ENCODE measurements around the gene TREX2.

TREX2 gene

DNA sequence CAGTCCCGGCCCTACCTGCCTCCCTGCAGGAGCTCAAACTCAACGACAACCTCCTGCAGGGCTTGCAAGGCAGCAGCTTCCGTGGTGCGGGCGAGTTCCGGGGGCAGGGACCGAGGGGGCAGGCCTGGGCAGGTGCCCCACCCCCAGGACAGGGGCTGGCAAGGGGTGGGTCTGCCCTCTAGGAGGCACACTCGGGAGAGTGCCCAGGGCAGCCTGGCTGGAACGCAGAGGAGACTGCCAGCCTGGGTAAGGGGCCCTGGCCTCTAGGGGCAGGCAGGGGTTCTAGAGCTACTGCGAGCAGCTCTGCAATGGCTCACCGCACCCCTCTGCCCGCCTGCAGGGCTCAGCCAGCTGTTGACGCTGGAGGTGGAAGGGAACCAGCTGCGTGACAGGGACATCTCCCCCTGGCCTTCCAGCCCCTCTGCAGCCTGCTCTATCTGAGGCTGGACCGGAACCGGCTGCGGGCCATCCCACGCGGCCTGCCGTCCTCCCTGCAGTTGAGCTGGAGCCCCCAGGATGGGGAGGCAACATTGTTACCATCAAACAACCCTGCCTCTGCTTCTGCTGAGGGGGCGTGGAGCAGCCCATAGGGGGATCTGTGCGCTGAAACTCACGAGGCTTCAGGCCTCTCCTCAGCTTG is 36.6 kb upstream of the TREX2 start:
- Mint-ChIP-seq H3K4me1 (no peaks in the 10 kb centered on the region), H3K27ac (no peak overlapping the region), H3K27me3 (peaks cover 0 to 10% of the 10 kb centered on the region in 2 donors), H3K9me3 (no peaks in the 10 kb centered on the region), H3K4me3 (no peak overlapping the region), H3K36me3 (no peaks in the 10 kb centered on the region)
- DNase-seq (no peak), ATAC-seq (replicated peaks) (no peak)

DNA sequence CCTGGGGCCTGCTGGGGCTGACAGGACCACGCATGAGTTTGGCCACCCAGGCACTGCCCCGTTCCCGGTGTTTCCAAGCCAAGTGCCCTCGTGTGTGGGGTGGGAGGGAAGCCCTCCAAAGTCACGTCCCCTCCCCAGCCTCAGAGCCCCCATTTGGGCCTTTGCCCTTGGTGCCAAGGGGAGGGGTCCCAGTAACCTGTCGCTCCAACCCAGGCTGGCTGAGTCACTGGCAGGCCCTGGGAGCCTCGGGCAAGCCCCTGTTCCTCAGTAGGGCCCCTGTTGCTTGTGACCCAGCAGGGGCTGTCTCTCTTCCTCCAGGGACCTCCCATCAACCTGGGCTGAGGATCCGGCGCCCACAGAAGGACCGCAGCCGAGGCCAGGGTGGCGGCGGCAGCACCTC is 35.2 kb upstream of the TREX2 start:
- no peaks in the 10 kb centered on the region for H3K9me3 Mint-ChIP-seq
- H3K27ac Mint-ChIP-seq = no peak overlapping the region

GRCh38 chrX:153478746-153479145 is 32.9 kb upstream of the TREX2 start:
- no peaks in the 10 kb centered on the region for H3K36me3 Mint-ChIP-seq
- ATAC-seq (replicated peaks) = no peak

More for the DNA sequence above, 35.2 kb upstream of the TREX2 start:
- no peak for ATAC-seq (replicated peaks)
- H3K4me1 Mint-ChIP-seq = no peaks in the 10 kb centered on the region
- H3K36me3 Mint-ChIP-seq = no peaks in the 10 kb centered on the region
- no peak overlapping the region for H3K4me3 Mint-ChIP-seq
- DNase-seq = no peak
- peaks cover 2 to 10% of the 10 kb centered on the region in 2 donors for H3K27me3 Mint-ChIP-seq

DNA sequence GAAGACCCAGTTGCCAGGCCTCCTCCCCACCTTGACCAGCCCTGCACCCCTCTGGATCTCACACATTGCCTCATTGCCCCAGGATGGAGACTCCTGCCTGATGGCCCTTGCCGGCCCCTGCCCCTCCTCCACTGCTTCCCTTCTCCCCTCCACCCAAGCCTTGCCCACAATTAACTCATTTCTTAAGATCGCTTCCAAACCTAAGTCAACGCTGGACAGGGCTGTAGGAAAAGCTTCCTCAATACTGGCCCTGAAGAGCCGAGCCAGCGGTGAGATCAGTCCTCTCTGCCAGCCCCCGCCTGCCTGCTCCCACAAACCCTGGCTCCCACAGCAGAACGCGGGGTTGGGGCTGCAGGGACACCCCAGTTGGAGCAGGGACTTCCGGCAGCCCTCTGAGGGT is 32.0 kb upstream of the TREX2 start:
- ATAC-seq (replicated peaks) (no peak), DNase-seq (no peak)
- no peak overlapping the region for H3K4me3 Mint-ChIP-seq
- peaks cover 4 to 10% of the 10 kb centered on the region in 2 donors for H3K27me3 Mint-ChIP-seq
- no peaks in the 10 kb centered on the region for H3K36me3 Mint-ChIP-seq
- no peaks in the 10 kb centered on the region for H3K9me3 Mint-ChIP-seq
- peaks cover 0 to 4% of the 10 kb centered on the region in 2 donors for H3K4me1 Mint-ChIP-seq
- H3K27ac Mint-ChIP-seq = no peak overlapping the region

More at GRCh38 chrX:153478746-153479145, 32.9 kb upstream of the TREX2 start:
- H3K4me1 Mint-ChIP-seq = peaks cover 0 to 4% of the 10 kb centered on the region in 2 donors
- DNase-seq = no peak
- H3K4me3 Mint-ChIP-seq = no peak overlapping the region
- H3K9me3 Mint-ChIP-seq = no peaks in the 10 kb centered on the region
- H3K27me3 Mint-ChIP-seq = peaks cover 4 to 10% of the 10 kb centered on the region in 2 donors
- H3K27ac Mint-ChIP-seq = no peak overlapping the region

DNA sequence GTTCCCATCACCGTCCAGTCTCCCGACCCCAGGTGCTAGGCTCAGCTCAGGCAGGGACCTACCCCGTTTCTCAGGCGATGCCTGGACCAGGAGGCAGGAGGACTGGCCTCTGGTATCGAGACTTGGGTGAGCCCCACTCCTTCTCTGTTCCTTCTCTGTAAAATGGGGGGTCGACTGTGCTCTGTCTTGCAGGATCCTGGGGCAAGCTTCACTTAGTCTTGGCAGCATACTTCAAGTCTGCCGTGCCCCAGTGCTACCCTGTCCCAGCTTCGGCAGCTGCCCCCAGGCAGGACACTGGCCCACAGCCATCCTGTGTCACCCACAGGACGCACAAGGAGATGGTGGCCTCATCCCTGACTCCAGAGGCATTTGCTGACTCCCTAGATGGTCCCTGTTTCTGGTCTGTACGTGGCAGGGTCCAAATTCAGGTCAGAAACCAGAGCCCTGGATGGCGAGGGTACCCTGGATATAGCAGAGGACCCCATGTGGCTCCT is 31.6 kb upstream of the TREX2 start:
- no peak overlapping the region for H3K27ac Mint-ChIP-seq
- H3K27me3 Mint-ChIP-seq = peaks cover 4 to 10% of the 10 kb centered on the region in 2 donors
- ATAC-seq (replicated peaks) (no peak), DNase-seq (no peak)
- H3K4me1 Mint-ChIP-seq = peaks cover 0 to 4% of the 10 kb centered on the region in 2 donors
- no peak overlapping the region for H3K4me3 Mint-ChIP-seq
- H3K36me3 Mint-ChIP-seq = no peaks in the 10 kb centered on the region
- H3K9me3 Mint-ChIP-seq = no peaks in the 10 kb centered on the region

GRCh38 chrX:153476666-153477363 is 31.0 kb upstream of the TREX2 start:
- Mint-ChIP-seq H3K9me3 (no peaks in the 10 kb centered on the region), H3K36me3 (no peaks in the 10 kb centered on the region), H3K27ac (no peak overlapping the region), H3K4me1 (peaks cover 0 to 4% of the 10 kb centered on the region in 2 donors), H3K4me3 (no peak overlapping the region), H3K27me3 (peaks cover 4 to 10% of the 10 kb centered on the region in 2 donors)
- ATAC-seq (replicated peaks) (no peak), DNase-seq (no peak)

DNA sequence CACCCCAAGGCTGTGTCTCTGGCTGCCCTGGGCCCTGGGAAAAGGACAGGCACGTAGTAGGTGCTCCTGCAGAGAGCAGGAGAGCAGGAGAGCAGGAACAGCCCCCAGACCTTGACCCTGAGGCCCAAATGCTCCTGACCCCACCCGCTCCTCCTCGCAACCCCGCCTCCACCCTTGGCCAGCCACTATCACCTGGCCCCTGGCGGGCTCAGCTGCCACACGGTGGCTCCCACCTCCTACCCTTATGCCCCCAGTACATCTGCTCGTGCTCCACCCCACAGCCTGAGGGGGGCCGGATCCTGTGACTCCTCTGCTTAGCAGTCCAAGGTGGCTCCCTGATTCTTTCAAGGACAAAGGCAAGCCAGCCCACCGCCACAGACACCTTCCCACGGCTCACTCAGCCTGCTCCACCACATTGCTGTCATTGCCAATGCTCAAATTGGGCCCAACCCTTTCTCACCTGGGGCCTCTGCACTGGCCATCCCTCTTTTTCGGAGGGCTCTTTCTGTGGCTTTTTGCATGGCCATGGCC is 30.0 kb upstream of the TREX2 start:
- peak overlapping the region; percentile 47 for H3K27ac Mint-ChIP-seq
- peaks cover 0 to 4% of the 10 kb centered on the region in 2 donors for H3K4me1 Mint-ChIP-seq
- H3K4me3 Mint-ChIP-seq = peak overlapping the region in 1 of 2 donors; percentile 50
- DNase-seq (no peak), ATAC-seq (replicated peaks) (no peak)
- no peaks in the 10 kb centered on the region for H3K36me3 Mint-ChIP-seq
- no peaks in the 10 kb centered on the region for H3K9me3 Mint-ChIP-seq
- peaks cover 4 to 10% of the 10 kb centered on the region in 2 donors for H3K27me3 Mint-ChIP-seq

- no peaks in the 10 kb centered on the region for H3K9me3 Mint-ChIP-seq
- no peak overlapping the region for H3K27ac Mint-ChIP-seq
- no peak for ATAC-seq (replicated peaks)
- no peaks in the 10 kb centered on the region for H3K36me3 Mint-ChIP-seq
- H3K4me3 Mint-ChIP-seq = peak overlapping the region; percentile 43 to 44
- DNase-seq = no peak
- peaks cover 0 to 4% of the 10 kb centered on the region in 2 donors for H3K4me1 Mint-ChIP-seq
- peaks cover 4 to 10% of the 10 kb centered on the region in 2 donors for H3K27me3 Mint-ChIP-seq
Measured at GRCh38 chrX:153475271-153475670, 29.4 kb upstream of the TREX2 start.

DNA sequence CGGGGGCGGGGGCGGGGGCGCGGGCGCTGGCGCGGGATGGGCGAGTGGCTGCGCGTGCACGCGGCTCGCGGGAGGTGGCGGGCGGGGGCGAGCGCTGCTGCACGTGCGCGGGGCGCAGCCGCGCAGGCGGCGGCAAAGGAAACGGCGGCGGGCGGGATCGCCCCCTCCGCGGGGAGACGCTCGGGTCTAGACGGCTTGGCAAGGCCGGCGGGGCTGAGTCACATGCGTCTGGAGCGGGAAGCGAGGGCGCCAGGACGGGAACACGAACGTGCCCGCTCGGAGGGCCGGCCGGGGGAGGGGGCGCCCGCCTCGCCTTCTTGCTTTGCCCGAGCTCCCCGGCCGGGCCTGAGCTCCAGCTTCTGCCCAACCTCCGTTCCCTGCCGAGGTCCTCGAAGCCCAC is 28.9 kb upstream of the TREX2 start:
- no peak for ATAC-seq (replicated peaks)
- Mint-ChIP-seq H3K36me3 (no peaks in the 10 kb centered on the region), H3K27me3 (peaks cover 4 to 10% of the 10 kb centered on the region in 2 donors), H3K9me3 (no peaks in the 10 kb centered on the region), H3K4me3 (peak overlapping the region in 1 of 2 donors; percentile 43), H3K4me1 (peaks cover 0 to 4% of the 10 kb centered on the region in 2 donors), H3K27ac (no peak overlapping the region)
- DNase-seq = peak; percentile 8

GRCh38 chrX:153474266-153474665 is 28.4 kb upstream of the TREX2 start:
- peak overlapping the region; percentile 67 for H3K4me3 Mint-ChIP-seq
- no peaks in the 10 kb centered on the region for H3K36me3 Mint-ChIP-seq
- no peak overlapping the region for H3K27ac Mint-ChIP-seq
- DNase-seq = no peak
- no peak for ATAC-seq (replicated peaks)
- H3K4me1 Mint-ChIP-seq = peaks cover 0 to 4% of the 10 kb centered on the region in 2 donors
- no peaks in the 10 kb centered on the region for H3K9me3 Mint-ChIP-seq
- peaks cover 4 to 10% of the 10 kb centered on the region in 2 donors for H3K27me3 Mint-ChIP-seq

DNA sequence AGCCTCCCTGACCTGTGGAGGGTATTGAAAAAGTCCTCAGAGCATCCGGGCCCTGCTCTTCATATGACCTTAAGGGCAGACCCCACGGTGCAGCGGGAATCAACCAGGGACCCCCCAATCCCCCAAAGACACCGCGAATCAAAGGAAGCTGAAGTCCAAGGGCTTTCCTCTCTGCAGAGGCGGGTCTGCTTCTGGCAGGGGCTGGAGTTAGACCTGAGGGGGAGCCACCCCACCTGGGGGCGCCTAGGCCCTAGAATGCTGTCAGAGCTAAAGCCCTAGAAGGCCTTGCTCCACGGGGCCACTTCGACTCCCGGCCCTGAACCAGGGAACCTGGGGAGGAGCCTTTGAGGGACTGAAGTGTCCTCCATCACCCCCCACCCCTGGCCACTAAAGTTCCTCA is 27.3 kb upstream of the TREX2 start:
- DNase-seq (no peak), ATAC-seq (replicated peaks) (no peak)
- Mint-ChIP-seq H3K27me3 (peaks cover 4 to 6% of the 10 kb centered on the region in 2 donors), H3K4me3 (peak overlapping the region in 1 of 2 donors; percentile 2), H3K27ac (peak overlapping the region; percentile 39), H3K4me1 (peaks cover 0 to 8% of the 10 kb centered on the region in 2 donors), H3K9me3 (no peaks in the 10 kb centered on the region), H3K36me3 (no peaks in the 10 kb centered on the region)

GRCh38 chrX:153471663-153472280 is 25.9 kb upstream of the TREX2 start:
- Mint-ChIP-seq H3K27me3 (peaks cover 0 to 4% of the 10 kb centered on the region in 2 donors), H3K4me1 (peaks cover 9 to 15% of the 10 kb centered on the region in 2 donors), H3K36me3 (peaks cover 0 to 8% of the 10 kb centered on the region in 2 donors), H3K4me3 (no peak overlapping the region), H3K9me3 (no peaks in the 10 kb centered on the region), H3K27ac (no peak overlapping the region)
- no peak for ATAC-seq (replicated peaks)
- DNase-seq = no peak

- Mint-ChIP-seq H3K4me3 (peak within 1 kb of the TSS; percentile 82 to 85), H3K36me3 (peaks cover 0 to 8% of the 10 kb centered on the region in 2 donors), H3K27ac (peak within 1 kb of the TSS; percentile 79), H3K27me3 (no peaks in the 10 kb centered on the region), H3K4me1 (peaks cover 15% of the 10 kb centered on the region in 2 donors), H3K9me3 (no peaks in the 10 kb centered on the region)
- ATAC-seq (replicated peaks) (peak; percentile 83 to 88), DNase-seq (peak; percentile 74)
Measured at GRCh38 chrX:153470411-153471363, 24.8 kb upstream of the TREX2 start, which contains the start of gene HAUS7. Gene HAUS7 (minus strand): TSS chrX:153470576. CDS start chrX:153470557, 19 bp downstream.

Data from stimulated activated naive B cell treated with anti-CD40 and anti-IgM and Interleukin-4, amounts not matched to agents 10 μg/mL and 1 μg/mL and 100 μg/mL, for 72 hours (primary cell).